Measurements from ENCODE around the gene LIN37.

Gene LIN37

GRCh38 chr19:35789195-35789977 lies 41.0 kb downstream of the LIN37 start:
- no peak for DNase-seq (ENCODE audit: low spot score)
- in situ Hi-C loops (cut with MboI; ENCODE audit: low sequenced_read_pairs, unreplicated experiment): no loop called here
- no peak for TF ChIP-seq CTCF (IDR thresholded peaks at IDR 0.05; ENCODE audit: borderline replicate concordance, control extremely low read depth, extremely low read depth, insufficient read depth, missing control alignments)

GRCh38 chr19:35789978-35790944 lies 41.9 kb downstream of the LIN37 start:
- no peak for DNase-seq (ENCODE audit: low spot score)
- no peak for TF ChIP-seq CTCF (IDR thresholded peaks at IDR 0.05; ENCODE audit: borderline replicate concordance, control extremely low read depth, extremely low read depth, insufficient read depth, missing control alignments)
- in situ Hi-C loops (cut with MboI; ENCODE audit: low sequenced_read_pairs, unreplicated experiment): no loop called here

GRCh38 chr19:35790981-35791813 lies 42.8 kb downstream of the LIN37 start:
- in situ Hi-C loops (cut with MboI; ENCODE audit: low sequenced_read_pairs, unreplicated experiment): no loop called here
- DNase-seq (ENCODE audit: low spot score): no peak
- TF ChIP-seq CTCF (IDR thresholded peaks at IDR 0.05; ENCODE audit: borderline replicate concordance, control extremely low read depth, extremely low read depth, insufficient read depth, missing control alignments): no peak

GRCh38 chr19:35791814-35792279 lies 43.5 kb downstream of the LIN37 start:
- TF ChIP-seq CTCF (IDR thresholded peaks at IDR 0.05; ENCODE audit: borderline replicate concordance, control extremely low read depth, extremely low read depth, insufficient read depth, missing control alignments): no peak
- DNase-seq (ENCODE audit: low spot score): no peak
- in situ Hi-C loops (cut with MboI; ENCODE audit: low sequenced_read_pairs, unreplicated experiment): no loop called here

- DNase-seq (ENCODE audit: low spot score): no peak
- in situ Hi-C loops (cut with MboI; ENCODE audit: low sequenced_read_pairs, unreplicated experiment): no loop called here
- TF ChIP-seq CTCF (IDR thresholded peaks at IDR 0.05; ENCODE audit: borderline replicate concordance, control extremely low read depth, extremely low read depth, insufficient read depth, missing control alignments): no peak
Observed at GRCh38 chr19:35792312-35792711, 43.9 kb downstream of the LIN37 start.

- in situ Hi-C loops (cut with MboI; ENCODE audit: low sequenced_read_pairs, unreplicated experiment): no loop called here
- TF ChIP-seq CTCF (IDR thresholded peaks at IDR 0.05; ENCODE audit: borderline replicate concordance, control extremely low read depth, extremely low read depth, insufficient read depth, missing control alignments): no peak
- no peak for DNase-seq (ENCODE audit: low spot score)
Observed at GRCh38 chr19:35792888-35793287, 44.5 kb downstream of the LIN37 start.
